AG08396 (cell line): ENCODE results near the gene GNG3.
"Not testable (repeated sequence)": the region's sequence is repeated elsewhere in the genome, so short reads cannot be mapped to it uniquely, and the experiment has no call there.

Experiments used
- DNase-seq: peaks from one replicate; pipeline ENCODE4 v3.0.0; 2012; ENCODE audit warnings: low spot score, mixed read lengths

Gene GNG3

GRCh38 chr11:62707277-62707861 is at the start of gene GNG3, which contains the start of gene BSCL2:
TSS of gene GNG3 (plus strand) at chr11:62707676. CDS start at chr11:62708296, 620 bp downstream.
TSS of gene BSCL2 (minus strand) at chr11:62707424. CDS start at chr11:62707195, 229 bp downstream.
- no peak for DNase-seq

GRCh38 chr11:62664405-62665074 is 42.9 kb upstream of the GNG3 start:
- no peak for DNase-seq

- DNase-seq: peak; percentile 97
Measured at GRCh38 chr11:62665075-62665598, 42.3 kb upstream of the GNG3 start, which contains the start of the genes C11orf98 and CSKMT. TSS of gene C11orf98 (minus strand) at chr11:62665210. CDS start at chr11:62665169, 41 bp downstream. TSS of gene CSKMT (plus strand) at chr11:62665312. CDS start at chr11:62665880, 568 bp downstream.

GRCh38 chr11:62665599-62666258 is 41.7 kb upstream of the GNG3 start:
- DNase-seq: peak; percentile 60

- DNase-seq: no peak
Measured at GRCh38 chr11:62666259-62666926, 41.1 kb upstream of the GNG3 start.

- DNase-seq: no peak
Measured at GRCh38 chr11:62667460-62667859, 40.0 kb upstream of the GNG3 start.

GRCh38 chr11:62669420-62670161 is 37.9 kb upstream of the GNG3 start:
- DNase-seq: no peak

GRCh38 chr11:62671236-62671607 is 36.3 kb upstream of the GNG3 start:
- no peak for DNase-seq

GRCh38 chr11:62671608-62672389 is 35.7 kb upstream of the GNG3 start, which contains the start of the genes LBHD1 and UQCC3:
TSS of gene LBHD1 (minus strand) at chr11:62672267. CDS start at chr11:62670031, 2,236 bp downstream.
TSS of gene UQCC3 (plus strand) at chr11:62671673. CDS start at chr11:62671746, 73 bp downstream.
- DNase-seq: peak; percentile 77

GRCh38 chr11:62673196-62673525 is 34.3 kb upstream of the GNG3 start:
- no peak for DNase-seq

GRCh38 chr11:62675415-62675814 is 32.1 kb upstream of the GNG3 start:
- DNase-seq: not testable (repeated sequence)

GRCh38 chr11:62676698-62677097 is 30.8 kb upstream of the GNG3 start:
- no peak for DNase-seq

- DNase-seq: no peak
Measured at GRCh38 chr11:62677156-62677555, 30.3 kb upstream of the GNG3 start.

GRCh38 chr11:62677714-62678113 is 29.8 kb upstream of the GNG3 start:
- DNase-seq: no peak

- no peak for DNase-seq
Measured at GRCh38 chr11:62678433-62678769, 29.1 kb upstream of the GNG3 start.

GRCh38 chr11:62678770-62679696 is 28.4 kb upstream of the GNG3 start, which contains the start of gene UBXN1:
TSS of gene UBXN1 (minus strand) at chr11:62679073. CDS start at chr11:62678923, 150 bp downstream.
- DNase-seq: peak; percentile 91

- DNase-seq: peak; percentile 83
Measured at GRCh38 chr11:62680825-62681240, 26.6 kb upstream of the GNG3 start.

GRCh38 chr11:62682518-62682917 is 25.0 kb upstream of the GNG3 start:
- no peak for DNase-seq
